ENCODE measurements around the gene LIPT1.

DNA sequence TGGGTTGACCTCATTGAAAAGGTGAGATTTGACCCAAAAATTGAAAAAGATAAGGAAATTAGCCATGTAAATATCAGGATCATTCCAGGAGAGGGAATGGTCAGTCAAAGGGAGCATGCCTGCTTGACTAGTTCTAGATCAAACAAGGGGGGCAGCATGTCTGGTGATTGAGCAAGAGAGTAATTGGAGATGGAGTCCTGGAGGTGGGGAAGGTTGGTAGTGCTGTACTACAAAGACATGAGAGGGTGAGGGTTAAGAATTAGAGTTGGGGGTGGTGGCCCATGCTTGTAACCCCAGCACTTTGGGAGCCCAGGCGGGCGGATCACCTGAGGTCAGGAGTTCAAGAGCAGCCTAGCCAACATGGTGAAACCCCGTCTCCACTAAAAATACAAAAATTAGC, 28.3 kb downstream of the LIPT1 start:
- TF ChIP-seq GTF2F1 (IDR thresholded peaks at IDR 0.05; ENCODE audit: borderline replicate concordance, low read depth, low read length) (no peak), NRF1 (IDR thresholded peaks at IDR 0.05; ENCODE audit: low read depth, low read length) (no peak), MAX (IDR thresholded peaks at IDR 0.05) (no peak), PHF8 (conservative IDR thresholded peaks at IDR 0.05; ENCODE audit: low read depth, low read length) (no peak), CHD1 (IDR thresholded peaks at IDR 0.05; ENCODE audit: low read depth, low read length) (no peak), CREB1 (IDR thresholded peaks at IDR 0.05) (no peak), YY1 (IDR thresholded peaks at IDR 0.05; ENCODE audit: low read depth, low read length) (no peak)
- TF ChIP-seq, protein P1, sequence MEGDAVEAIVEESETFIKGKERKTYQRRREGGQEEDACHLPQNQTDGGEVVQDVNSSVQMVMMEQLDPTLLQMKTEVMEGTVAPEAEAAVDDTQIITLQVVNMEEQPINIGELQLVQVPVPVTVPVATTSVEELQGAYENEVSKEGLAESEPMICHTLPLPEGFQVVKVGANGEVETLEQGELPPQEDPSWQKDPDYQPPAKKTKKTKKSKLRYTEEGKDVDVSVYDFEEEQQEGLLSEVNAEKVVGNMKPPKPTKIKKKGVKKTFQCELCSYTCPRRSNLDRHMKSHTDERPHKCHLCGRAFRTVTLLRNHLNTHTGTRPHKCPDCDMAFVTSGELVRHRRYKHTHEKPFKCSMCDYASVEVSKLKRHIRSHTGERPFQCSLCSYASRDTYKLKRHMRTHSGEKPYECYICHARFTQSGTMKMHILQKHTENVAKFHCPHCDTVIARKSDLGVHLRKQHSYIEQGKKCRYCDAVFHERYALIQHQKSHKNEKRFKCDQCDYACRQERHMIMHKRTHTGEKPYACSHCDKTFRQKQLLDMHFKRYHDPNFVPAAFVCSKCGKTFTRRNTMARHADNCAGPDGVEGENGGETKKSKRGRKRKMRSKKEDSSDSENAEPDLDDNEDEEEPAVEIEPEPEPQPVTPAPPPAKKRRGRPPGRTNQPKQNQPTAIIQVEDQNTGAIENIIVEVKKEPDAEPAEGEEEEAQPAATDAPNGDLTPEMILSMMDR (IDR thresholded peaks at IDR 0.05; ENCODE audit: control extremely low read depth in 1 of 3, insufficient read depth in 1 of 3, low read depth in 1 of 3, low read length in 3 of 3), result no peak
